ENCODE data around the gene CELF5. TPM values are rescaled to one million over a fixed set of nuclear protein-coding genes. Genes with fewer than 3 reads are reported as not detected.

The CELF5 gene
- total RNA-seq, 4 donors from 2014 or later, result not detected

DNA sequence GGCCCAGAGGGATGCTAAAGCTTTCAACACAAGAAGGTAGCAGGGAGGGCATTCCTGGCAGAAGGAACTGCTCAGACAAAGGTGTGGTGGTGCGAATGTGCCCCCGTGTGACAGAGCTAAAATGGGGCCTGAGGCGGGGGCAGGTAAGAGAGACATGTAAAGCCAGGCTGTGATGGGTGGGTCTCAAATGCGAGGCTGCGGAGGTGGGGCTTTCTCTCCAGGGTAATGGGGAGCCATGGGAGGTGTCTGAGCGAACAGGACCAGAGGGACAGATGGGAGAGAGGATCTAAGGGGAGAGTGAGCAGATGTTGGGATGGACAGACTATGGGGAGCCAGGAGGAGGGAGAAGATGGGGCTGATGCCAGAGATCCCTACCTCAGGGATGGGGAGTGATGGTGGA lies 97.2 kb downstream of the CELF5 start:
- H3K9me3 ChIP-seq, result no peaks in the 10 kb centered on the region
- peaks cover 0 to under 1% (median 0%) of the 10 kb centered on the region in 3 donors for H3K4me1 ChIP-seq
- H3K36me3 ChIP-seq, result no peaks in the 10 kb centered on the region
- H3K4me3 ChIP-seq, result no peak overlapping the region
- DNase-seq, result no peak
- WGBS, 2 donors, result 54 to 61% methylated on average over 6 of the region's 6 CpGs
- intact Hi-C loops (cut with DNase I), result loop anchor here (5.0 kb wide), 1 partner anchor 156 kb away; no protein-coding TSS in a partner anchor
- no peak overlapping the region for H3K27ac ChIP-seq
- peaks cover 0 to 49% (median 0%) of the 10 kb centered on the region in 4 donors for H3K27me3 ChIP-seq
- TF ChIP-seq POLR2A (IDR thresholded peaks at IDR 0.05), result no peak
- TF ChIP-seq, protein P1, sequence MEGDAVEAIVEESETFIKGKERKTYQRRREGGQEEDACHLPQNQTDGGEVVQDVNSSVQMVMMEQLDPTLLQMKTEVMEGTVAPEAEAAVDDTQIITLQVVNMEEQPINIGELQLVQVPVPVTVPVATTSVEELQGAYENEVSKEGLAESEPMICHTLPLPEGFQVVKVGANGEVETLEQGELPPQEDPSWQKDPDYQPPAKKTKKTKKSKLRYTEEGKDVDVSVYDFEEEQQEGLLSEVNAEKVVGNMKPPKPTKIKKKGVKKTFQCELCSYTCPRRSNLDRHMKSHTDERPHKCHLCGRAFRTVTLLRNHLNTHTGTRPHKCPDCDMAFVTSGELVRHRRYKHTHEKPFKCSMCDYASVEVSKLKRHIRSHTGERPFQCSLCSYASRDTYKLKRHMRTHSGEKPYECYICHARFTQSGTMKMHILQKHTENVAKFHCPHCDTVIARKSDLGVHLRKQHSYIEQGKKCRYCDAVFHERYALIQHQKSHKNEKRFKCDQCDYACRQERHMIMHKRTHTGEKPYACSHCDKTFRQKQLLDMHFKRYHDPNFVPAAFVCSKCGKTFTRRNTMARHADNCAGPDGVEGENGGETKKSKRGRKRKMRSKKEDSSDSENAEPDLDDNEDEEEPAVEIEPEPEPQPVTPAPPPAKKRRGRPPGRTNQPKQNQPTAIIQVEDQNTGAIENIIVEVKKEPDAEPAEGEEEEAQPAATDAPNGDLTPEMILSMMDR (IDR thresholded peaks at IDR 0.05), result no peak

DNA sequence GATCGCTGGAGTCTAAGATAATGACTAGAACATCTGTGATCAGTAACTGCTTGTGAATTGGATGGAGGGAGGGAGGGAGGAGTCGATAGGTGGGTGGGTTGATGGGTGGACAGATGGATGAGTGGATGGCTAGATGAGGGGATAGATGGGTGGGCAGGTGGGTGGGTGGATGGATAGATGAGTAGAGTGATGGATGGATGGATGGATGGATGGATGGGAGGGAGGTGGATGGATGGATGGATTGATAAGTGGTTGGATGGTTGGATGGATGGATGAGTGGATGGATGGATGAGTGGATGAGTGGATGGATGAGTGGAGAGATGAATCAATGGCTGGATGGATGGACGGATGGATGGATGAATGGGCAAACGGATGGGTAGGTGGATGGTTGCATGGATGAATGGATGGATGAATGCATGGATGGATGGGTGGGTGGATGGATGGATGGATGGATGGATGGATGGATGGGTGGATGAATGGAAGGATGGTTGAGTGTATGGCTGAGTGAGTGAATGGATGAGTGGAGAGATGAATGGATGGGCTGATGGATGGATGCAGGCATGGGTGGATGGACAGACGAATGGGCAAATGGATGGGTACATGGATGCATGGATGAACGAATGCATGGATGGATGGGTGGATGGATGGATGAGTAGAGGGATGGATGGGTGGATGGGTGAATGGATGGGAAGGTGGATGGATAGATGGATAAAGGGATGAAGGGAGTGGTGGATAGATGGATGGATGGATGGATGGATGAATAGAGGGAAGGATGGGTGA lies 97.9 kb downstream of the CELF5 start:
- Histone ChIP-seq H3K4me3 (no peak overlapping the region), H3K4me1 (peaks cover 0 to 7% (median 0%) of the 10 kb centered on the region in 3 donors), H3K27ac (no peak overlapping the region), H3K36me3 (no peaks in the 10 kb centered on the region), H3K27me3 (peaks cover 0 to 42% (median 0%) of the 10 kb centered on the region in 4 donors), H3K9me3 (no peaks in the 10 kb centered on the region)
- WGBS, 2 donors, result 79 to 80% methylated on average over 6 of the region's 6 CpGs
- no peak for DNase-seq
- TF ChIP-seq, protein P1 (IDR thresholded peaks at IDR 0.05), result no peak
- TF ChIP-seq POLR2A (IDR thresholded peaks at IDR 0.05), result no peak
- intact Hi-C loops (cut with DNase I), result loop anchor here (5.0 kb wide), 1 partner anchor 155 kb away; no protein-coding TSS in a partner anchor

DNA sequence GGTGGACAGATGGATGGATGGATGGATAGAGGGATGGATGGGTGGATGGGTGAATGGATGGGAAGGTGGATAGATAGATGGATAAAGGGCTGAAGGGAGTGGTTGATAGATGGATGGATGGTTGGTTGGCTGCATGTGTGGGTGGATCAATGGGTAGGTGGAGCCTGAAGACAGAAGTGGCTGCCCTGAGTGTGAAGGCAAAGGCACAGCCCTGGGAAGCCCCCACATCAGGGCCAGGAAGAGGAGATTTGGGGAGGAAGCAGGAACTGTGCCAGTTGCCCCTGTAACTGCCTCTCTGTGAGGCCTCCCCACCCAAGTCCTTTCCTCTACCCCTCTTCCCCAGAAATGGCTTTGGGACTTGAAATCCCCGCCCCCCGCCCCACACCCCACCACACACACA lies 98.6 kb downstream of the CELF5 start:
- Histone ChIP-seq H3K4me1 (peaks cover 0 to 7% (median 0%) of the 10 kb centered on the region in 3 donors), H3K4me3 (no peak overlapping the region), H3K27ac (no peak overlapping the region), H3K27me3 (peaks cover 0 to 38% (median 0%) of the 10 kb centered on the region in 4 donors), H3K9me3 (no peaks in the 10 kb centered on the region), H3K36me3 (no peaks in the 10 kb centered on the region)
- no peak for DNase-seq
- 17% methylated on average over 1 of the region's 2 CpGs; no CpG with 5 or more reads in 1 of the 2 donors for WGBS, 2 donors
- intact Hi-C loops (cut with DNase I), result loop anchor here (5.0 kb wide), 1 partner anchor 154 kb away; no protein-coding TSS in a partner anchor
- no peak for TF ChIP-seq POLR2A (IDR thresholded peaks at IDR 0.05)
- TF ChIP-seq, protein P1 (IDR thresholded peaks at IDR 0.05), result no peak

DNA sequence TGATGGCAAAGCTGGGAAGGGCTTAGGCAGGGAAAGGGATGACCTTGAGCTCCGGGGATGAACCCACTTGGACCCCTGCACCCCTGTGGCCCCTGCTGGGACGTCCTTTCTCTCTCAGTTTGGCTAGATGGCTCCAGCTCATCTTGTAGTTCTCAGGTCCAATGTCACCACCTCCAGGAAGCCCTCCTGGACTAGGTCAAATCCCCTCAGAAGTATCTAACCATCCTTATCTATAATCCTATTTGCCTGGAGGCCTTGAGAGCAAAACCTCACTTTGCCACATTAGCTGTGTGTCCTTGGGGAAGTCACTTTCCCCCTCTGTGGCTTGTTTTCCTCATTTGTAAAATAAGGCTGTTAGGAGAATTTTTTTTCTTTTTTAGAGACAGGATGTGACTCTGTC lies 99.2 kb downstream of the CELF5 start:
- Histone ChIP-seq H3K4me1 (peaks cover 0 to 7% (median 0%) of the 10 kb centered on the region in 3 donors), H3K9me3 (no peaks in the 10 kb centered on the region), H3K27ac (no peak overlapping the region), H3K36me3 (no peaks in the 10 kb centered on the region), H3K4me3 (no peak overlapping the region), H3K27me3 (peaks cover 0 to 31% (median 0%) of the 10 kb centered on the region in 4 donors)
- intact Hi-C loops (cut with DNase I), result loop anchor here (5.0 kb wide), 1 partner anchor 154 kb away; no protein-coding TSS in a partner anchor
- WGBS, 2 donors, result 46 to 69% methylated on average over 2 of the region's 2 CpGs
- TF ChIP-seq, protein P1 (IDR thresholded peaks at IDR 0.05), result no peak
- TF ChIP-seq POLR2A (IDR thresholded peaks at IDR 0.05), result no peak
- DNase-seq, result no peak

DNA sequence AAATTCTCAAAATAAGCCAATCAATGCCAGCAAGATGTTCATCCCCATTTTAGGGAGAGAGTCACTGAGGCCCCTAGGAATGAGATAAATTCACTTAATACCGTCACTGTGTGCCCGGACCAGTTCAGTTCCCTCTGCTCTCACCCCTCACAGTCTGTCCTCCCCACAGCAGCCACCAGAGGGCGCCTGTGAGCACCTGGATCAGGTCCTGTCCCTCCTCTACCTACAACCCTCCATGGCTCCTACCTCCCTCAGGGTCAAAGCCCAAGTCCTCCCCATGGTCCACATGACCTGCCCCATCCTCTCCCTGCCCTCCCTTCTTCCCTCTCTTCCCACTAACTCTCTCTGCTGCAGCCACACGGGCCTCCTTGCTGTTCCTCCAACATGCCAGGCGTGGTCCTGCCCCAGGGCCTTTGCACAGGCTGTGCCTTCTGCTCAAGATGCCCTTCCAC lies 100.0 kb downstream of the CELF5 start:
- TF ChIP-seq, protein P1 (IDR thresholded peaks at IDR 0.05), result peak; percentile 11 to 73 (median 66)
- no peak for TF ChIP-seq POLR2A (IDR thresholded peaks at IDR 0.05)
- H3K4me1 ChIP-seq, result peaks cover 0 to 7% (median 0%) of the 10 kb centered on the region in 3 donors
- H3K27ac ChIP-seq, result no peak overlapping the region
- no peaks in the 10 kb centered on the region for H3K36me3 ChIP-seq
- no peaks in the 10 kb centered on the region for H3K9me3 ChIP-seq
- WGBS, 2 donors, result 33 to 34% methylated on average over 5 of the region's 5 CpGs
- no peak overlapping the region for H3K4me3 ChIP-seq
- intact Hi-C loops (cut with DNase I), result loop anchor here (5.0 kb wide), 1 partner anchor 153 kb away; no protein-coding TSS in a partner anchor
- peaks cover 0 to 24% (median 0%) of the 10 kb centered on the region in 4 donors for H3K27me3 ChIP-seq
- no peak for DNase-seq

Data from esophagus squamous epithelium (tissue), 5 donors.